ENCODE measurements around the gene C1D. TPM values are rescaled to one million over a fixed set of nuclear protein-coding genes. Genes with fewer than 3 reads are reported as not detected.

C1D gene
- total RNA-seq (2014; rRNA removed; shearing (Covaris generic)), result 21.7 and 26.8 TPM in 2 replicates
- 62.8 and 66.0 TPM in 2 replicates for polyA plus RNA-seq (2015; cell fraction: cytosol; rRNA removed)
- 38.5 and 43.1 TPM in 2 replicates for polyA plus RNA-seq (2015; cell fraction: nucleus; rRNA removed)

- DNase-seq (ENCODE audit: low read depth), result peak; percentile 92
Observed at GRCh38 chr2:68062680-68063387, at the start of gene C1D. Gene C1D (minus strand): TSS chr2:68063004. CDS start chr2:68047310, 15,694 bp downstream.

GRCh38 chr2:68110102-68110501 is 47.3 kb upstream of the C1D start:
- DNase-seq (ENCODE audit: low read depth), result peak; percentile 27

GRCh38 chr2:68108120-68108519 is 45.3 kb upstream of the C1D start:
- DNase-seq (ENCODE audit: low read depth), result no peak

GRCh38 chr2:68107475-68107874 is 44.7 kb upstream of the C1D start:
- no peak for DNase-seq (ENCODE audit: low read depth)

- DNase-seq (ENCODE audit: low read depth), result no peak
Observed at GRCh38 chr2:68104111-68104835, 41.5 kb upstream of the C1D start.

- no peak for DNase-seq (ENCODE audit: low read depth)
Observed at GRCh38 chr2:68103709-68104055, 40.9 kb upstream of the C1D start.

GRCh38 chr2:68103030-68103708 is 40.4 kb upstream of the C1D start:
- no peak for DNase-seq (ENCODE audit: low read depth)

GRCh38 chr2:68100189-68100588 is 37.4 kb upstream of the C1D start:
- no peak for DNase-seq (ENCODE audit: low read depth)

- no peak for DNase-seq (ENCODE audit: low read depth)
Observed at GRCh38 chr2:68099260-68099659, 36.5 kb upstream of the C1D start.

GRCh38 chr2:68098291-68098797 is 35.5 kb upstream of the C1D start:
- DNase-seq (ENCODE audit: low read depth), result no peak

GRCh38 chr2:68094111-68094510 is 31.3 kb upstream of the C1D start:
- no peak for DNase-seq (ENCODE audit: low read depth)

- DNase-seq (ENCODE audit: low read depth), result no peak
Observed at GRCh38 chr2:68093634-68094033, 30.8 kb upstream of the C1D start.

- no peak for DNase-seq (ENCODE audit: low read depth)
Observed at GRCh38 chr2:68091439-68092034, 28.7 kb upstream of the C1D start.

- no peak for DNase-seq (ENCODE audit: low read depth)
Observed at GRCh38 chr2:68089961-68090360, 27.2 kb upstream of the C1D start.

GRCh38 chr2:68088940-68089339 is 26.1 kb upstream of the C1D start:
- DNase-seq (ENCODE audit: low read depth), result no peak

- DNase-seq (ENCODE audit: low read depth), result no peak
Observed at GRCh38 chr2:68086166-68086565, 23.4 kb upstream of the C1D start.

GRCh38 chr2:68083346-68083745 is 20.5 kb upstream of the C1D start:
- no peak for DNase-seq (ENCODE audit: low read depth)

- no peak for DNase-seq (ENCODE audit: low read depth)
Observed at GRCh38 chr2:68074050-68074449, 11.2 kb upstream of the C1D start.

- peak; percentile 8 for DNase-seq (ENCODE audit: low read depth)
Observed at GRCh38 chr2:68063797-68064646, 1.2 kb upstream of the C1D start.

- no peak for DNase-seq (ENCODE audit: low read depth)
Observed at GRCh38 chr2:68060652-68061051, 2.2 kb downstream of the C1D start.

All from HT1080 (cell line).